GM18861 (cell line): ENCODE results near the gene SLC37A3.
A peak's percentile ranks its signal among the peaks of the same experiment; 100 is the strongest.
"Not testable (repeated sequence)": the region's sequence is repeated elsewhere in the genome, so short reads cannot be mapped to it uniquely, and the experiment has no call there.

ENCODE experiments used
- ATAC-seq: cut with Tn5 transposase; IDR thresholded peaks from one replicate; pipeline ENCODE4 v1.9.1; 2021; ENCODE audit not compliant: unreplicated experiment

SLC37A3 gene

GRCh38 chr7:140397784-140398750 is at the start of gene SLC37A3:
TSS of gene SLC37A3 (minus strand) at chr7:140398530. CDS start at chr7:140382526, 16,004 bp downstream.
- ATAC-seq = peak; percentile 95

GRCh38 chr7:140447841-140448240 is 49.5 kb upstream of the SLC37A3 start:
- ATAC-seq = no peak

- no peak for ATAC-seq
Observed at GRCh38 chr7:140446467-140446866, 48.1 kb upstream of the SLC37A3 start.

- ATAC-seq = no peak
Observed at GRCh38 chr7:140441519-140441918, 43.2 kb upstream of the SLC37A3 start.

GRCh38 chr7:140440593-140440992 is 42.3 kb upstream of the SLC37A3 start:
- no peak for ATAC-seq

- peak; percentile 72 for ATAC-seq
Observed at GRCh38 chr7:140439359-140439758, 41.0 kb upstream of the SLC37A3 start.

- no peak for ATAC-seq
Observed at GRCh38 chr7:140435252-140435895, 37.0 kb upstream of the SLC37A3 start.

- ATAC-seq = no peak
Observed at GRCh38 chr7:140433396-140433795, 35.1 kb upstream of the SLC37A3 start.

- ATAC-seq = no peak
Observed at GRCh38 chr7:140426130-140426529, 27.8 kb upstream of the SLC37A3 start.

- ATAC-seq = no peak
Observed at GRCh38 chr7:140425718-140426117, 27.4 kb upstream of the SLC37A3 start.

- ATAC-seq = no peak
Observed at GRCh38 chr7:140423501-140423900, 25.2 kb upstream of the SLC37A3 start.

GRCh38 chr7:140421521-140421920 is 23.2 kb upstream of the SLC37A3 start:
- ATAC-seq = no peak

- no peak for ATAC-seq
Observed at GRCh38 chr7:140418653-140419052, 20.3 kb upstream of the SLC37A3 start.

- ATAC-seq = not testable (repeated sequence)
Observed at GRCh38 chr7:140418156-140418472, 19.8 kb upstream of the SLC37A3 start.

GRCh38 chr7:140417456-140418155 is 19.3 kb upstream of the SLC37A3 start:
- no peak for ATAC-seq

- no peak for ATAC-seq
Observed at GRCh38 chr7:140416560-140416959, 18.2 kb upstream of the SLC37A3 start.

- not testable (repeated sequence) for ATAC-seq
Observed at GRCh38 chr7:140415816-140416215, 17.5 kb upstream of the SLC37A3 start.

GRCh38 chr7:140415361-140415760 is 17.0 kb upstream of the SLC37A3 start:
- ATAC-seq = no peak

- ATAC-seq = no peak
Observed at GRCh38 chr7:140404565-140405065, 6.3 kb upstream of the SLC37A3 start.

GRCh38 chr7:140403878-140404564 is 5.7 kb upstream of the SLC37A3 start, which contains the start of gene RAB19:
TSS of gene RAB19 (plus strand) at chr7:140404058. CDS start at chr7:140407647, 3,589 bp downstream.
- no peak for ATAC-seq
